GM19238 (cell line): Measurements from ENCODE around the gene IFIH1.
A peak's percentile ranks its signal among the peaks of the same experiment; 100 is the strongest.

ENCODE experiments used
- DNase-seq: peaks from one replicate; pipeline ENCODE4 v3.0.0; 2011; ENCODE audit warnings: low spot score; ENCODE audit not compliant: insufficient read length

The IFIH1 gene

DNA sequence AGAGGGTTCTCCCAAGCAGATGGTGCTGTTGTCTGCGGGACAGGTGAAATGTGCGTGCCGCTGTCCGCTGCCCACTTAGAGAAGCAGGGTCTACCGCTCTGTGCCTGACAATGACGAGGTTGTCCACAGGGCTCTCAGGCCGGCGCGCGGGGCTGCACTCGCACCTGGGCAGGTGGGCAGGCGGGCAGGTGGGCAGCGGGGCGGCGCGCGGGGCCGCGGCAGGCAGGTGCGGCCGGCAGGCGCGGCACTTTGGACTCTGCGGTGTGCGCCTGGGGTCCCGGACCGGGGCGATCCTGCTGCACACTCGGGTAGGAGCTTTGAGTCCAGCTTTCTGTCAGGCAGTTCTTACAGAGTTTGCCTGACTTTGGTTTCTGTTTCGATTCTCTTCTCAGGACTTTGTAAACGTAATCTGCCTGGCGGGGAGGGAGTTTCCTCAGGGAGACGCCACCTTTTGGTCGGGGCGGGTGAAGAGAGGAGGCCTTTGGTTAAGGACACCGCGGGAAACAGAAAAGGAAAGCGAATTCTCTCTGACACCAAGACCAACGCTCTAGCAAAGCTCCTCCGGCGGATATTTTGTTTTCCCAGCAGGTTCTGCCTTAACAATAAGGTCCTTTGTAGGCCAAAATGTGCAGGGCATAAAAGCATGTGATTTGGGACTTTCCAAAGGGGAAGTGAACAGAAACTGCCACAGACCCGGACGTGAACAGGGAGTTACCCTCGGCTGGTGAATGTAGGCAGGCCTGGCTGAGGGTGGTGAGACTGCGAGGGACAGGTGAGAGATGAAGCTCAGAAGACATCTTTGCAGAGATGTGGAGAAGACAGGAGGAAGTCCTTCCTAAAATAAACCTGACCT, at the start of gene IFIH1:
TSS of gene IFIH1 (minus strand) at position 357 of the 853 bp plus-strand sequence. CDS start 377 bp downstream, outside the sequence.
- DNase-seq: peak; percentile 63

DNA sequence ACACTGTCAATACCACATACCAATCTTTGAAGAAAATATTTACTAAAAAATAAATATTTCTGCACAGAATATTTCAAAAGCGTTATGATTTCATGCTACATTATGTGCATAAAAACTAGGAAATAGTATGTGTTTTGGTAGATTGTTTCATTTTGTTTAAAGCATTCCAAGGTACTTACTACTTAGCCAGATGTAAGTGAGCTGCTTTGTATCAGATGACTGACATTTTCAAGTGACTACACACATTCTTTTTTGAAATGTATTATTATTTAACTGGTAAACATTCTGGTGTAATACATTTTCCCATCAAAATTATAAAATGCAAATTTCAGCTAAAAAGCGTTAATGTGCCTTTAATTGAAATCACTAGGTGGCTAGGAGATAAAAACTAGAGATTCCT, 46.9 kb upstream of the IFIH1 start:
- no peak for DNase-seq

DNA sequence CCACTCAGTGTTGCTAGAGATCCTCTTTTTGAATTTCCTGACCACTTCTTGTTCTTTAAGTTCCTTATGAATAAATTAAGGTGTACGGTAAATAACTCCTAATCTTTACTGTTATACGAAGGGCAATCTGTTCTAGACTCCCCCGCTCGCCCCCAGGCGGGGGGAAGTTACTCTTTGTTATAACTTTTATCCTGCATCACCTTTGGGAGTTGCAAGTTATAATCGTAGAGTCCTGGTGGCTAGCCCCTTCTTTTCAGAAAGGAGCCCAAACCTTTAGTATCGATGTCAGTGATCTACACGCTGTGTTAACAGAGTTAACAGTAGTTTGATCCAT, 26.1 kb upstream of the IFIH1 start:
- DNase-seq: no peak

DNA sequence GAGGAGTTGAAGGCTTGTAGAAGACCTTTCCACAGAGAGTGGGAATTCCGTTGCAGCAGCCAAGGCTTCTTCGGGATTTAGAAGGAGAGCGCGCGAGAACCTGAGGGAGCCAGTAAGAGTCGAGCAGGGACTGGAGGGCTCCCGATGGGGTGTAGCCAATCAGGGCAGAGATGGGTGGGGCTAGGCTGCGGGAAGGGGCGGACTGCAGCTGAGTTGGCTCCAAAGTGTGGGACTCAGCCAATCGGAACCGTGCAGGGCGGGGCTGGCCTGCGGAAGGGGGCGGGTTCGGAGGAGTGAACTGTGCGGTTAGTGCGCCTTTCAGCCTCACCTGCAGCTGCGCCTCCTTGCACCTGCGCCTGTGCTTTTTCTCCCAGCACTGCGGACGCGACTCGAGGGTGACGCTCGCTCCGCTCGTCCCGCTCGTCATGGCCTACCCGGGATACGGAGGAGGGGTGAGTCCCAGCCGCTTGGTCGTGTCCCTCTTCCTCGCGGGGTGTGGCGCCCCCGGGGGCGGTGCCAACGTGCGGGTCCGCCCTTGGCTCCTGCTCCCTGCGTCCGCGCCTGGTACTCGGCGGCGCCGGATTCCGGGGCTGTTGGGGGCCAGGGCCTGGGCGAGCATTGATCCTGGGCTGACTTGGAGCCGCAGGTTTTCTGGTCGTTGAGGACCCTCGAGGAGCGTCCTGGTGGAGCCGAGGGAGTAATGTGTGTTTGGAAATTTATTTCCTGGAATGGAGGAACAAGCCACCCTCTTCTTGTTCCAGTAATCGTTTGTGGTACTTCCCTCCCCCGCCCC, 25.5 kb upstream of the IFIH1 start, which contains the start of gene GCA:
TSS of gene GCA (plus strand) at position 309 of the 793 bp plus-strand sequence. CDS start at position 426, 117 bp downstream.
- peak; percentile 74 for DNase-seq

DNA sequence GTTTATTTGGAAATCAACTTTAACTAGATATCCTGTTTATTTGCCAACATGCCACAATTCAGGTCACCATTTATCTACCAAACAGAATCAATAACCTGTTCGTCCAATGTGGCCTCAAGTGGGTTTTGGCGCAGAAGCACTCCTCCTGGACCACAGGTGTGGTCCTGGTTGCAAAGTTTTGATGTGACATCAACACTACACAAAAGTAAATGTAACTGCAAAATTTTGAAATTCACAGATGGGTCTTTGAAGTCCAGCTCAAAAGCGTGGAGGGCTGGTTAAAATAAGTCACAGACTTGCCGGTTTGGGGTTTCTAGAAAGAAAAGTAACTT, 25.0 kb upstream of the IFIH1 start:
- DNase-seq: no peak

DNA sequence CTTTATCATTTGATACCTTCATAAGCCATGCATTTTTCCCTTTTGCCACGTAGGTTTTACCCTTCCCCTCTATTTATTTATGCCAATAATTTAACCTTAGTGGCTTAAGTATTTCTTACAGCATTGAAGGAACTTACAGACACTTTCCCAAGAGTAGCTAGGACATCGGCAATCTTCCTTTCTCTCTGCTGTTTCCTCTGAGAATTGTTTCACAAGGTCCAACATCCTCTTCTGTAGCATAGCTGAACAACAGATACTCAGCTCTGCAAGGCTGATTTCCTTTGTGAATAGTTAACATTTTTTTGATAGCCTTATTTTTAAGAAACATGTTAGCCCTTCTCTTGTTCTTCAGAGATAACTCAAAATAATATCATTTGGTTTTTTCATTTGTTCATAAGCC, 24.4 kb upstream of the IFIH1 start:
- no peak for DNase-seq

DNA sequence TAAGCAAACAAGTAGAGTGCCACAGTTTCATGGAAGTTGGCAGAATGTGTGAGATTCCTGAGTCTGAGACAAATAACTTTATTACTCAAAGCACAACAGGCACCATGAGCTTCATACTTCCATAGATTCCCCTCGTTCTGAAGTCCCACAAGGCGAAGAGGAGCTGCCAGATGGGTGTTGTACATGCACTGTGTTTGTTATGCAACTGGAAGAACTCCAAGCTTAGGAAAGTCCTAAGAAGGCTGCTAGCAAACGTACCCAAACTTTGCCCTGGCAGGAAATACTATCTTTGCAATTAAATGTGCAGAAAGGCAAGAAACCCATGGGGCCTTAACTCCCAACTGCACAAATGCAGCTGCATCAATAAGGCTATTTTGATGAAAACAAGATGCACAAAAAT, 23.8 kb upstream of the IFIH1 start:
- DNase-seq: no peak

DNA sequence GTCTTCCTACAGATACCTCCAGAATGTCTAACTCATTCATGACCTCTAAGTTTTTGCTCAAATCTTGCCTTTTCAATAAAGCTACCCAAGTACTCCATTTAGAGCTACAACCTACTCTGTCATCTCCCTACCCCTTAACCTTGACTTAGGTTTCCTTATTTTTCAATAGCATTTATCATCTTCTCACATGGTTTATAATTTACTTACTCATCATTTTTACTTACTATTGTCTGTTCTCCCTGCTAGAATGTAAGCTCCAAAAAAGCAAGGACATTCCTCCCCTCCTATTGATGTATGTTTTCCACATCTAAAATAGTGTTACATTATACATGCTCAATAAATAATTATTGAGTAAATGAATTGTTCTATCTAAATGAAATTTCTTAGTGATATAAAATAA, 22.3 kb upstream of the IFIH1 start:
- DNase-seq: no peak

DNA sequence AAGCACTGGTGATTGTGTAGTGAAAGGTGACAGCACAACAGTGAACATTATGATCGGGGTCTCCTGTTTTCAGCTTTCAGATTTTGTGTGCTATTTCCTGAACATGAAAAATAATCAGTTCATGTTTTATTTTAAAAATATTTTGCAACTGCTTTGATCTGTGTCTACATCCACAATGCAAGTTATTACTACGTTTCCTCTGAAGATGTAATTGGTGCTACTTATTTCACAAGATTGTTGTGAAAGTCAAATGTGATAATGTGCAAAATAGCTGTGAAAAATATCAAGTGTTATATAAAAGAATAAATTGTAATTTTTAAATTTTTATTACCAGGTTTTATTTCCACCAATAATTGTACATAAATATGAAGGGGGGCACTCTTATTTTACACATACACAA, 19.4 kb upstream of the IFIH1 start:
- DNase-seq: no peak

DNA sequence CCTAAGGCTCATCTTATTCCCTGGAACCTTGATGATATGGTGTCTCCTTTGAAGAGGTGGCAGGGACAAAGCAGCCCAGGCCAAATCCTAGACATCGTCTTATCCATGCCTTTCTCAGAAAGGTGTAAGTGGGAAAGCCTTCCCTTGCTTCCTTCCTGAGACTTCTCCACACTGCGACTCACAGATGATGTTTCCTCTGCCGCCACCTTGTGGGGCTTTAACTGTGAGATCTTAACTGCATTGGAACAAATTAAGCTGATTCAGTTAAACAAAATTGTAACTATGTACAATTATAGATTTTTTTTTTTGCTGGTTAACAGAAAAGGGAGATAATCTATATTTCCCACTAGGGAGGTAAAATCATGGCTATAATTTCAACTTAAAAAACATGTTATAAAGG, 15.5 kb upstream of the IFIH1 start:
- DNase-seq: no peak

DNA sequence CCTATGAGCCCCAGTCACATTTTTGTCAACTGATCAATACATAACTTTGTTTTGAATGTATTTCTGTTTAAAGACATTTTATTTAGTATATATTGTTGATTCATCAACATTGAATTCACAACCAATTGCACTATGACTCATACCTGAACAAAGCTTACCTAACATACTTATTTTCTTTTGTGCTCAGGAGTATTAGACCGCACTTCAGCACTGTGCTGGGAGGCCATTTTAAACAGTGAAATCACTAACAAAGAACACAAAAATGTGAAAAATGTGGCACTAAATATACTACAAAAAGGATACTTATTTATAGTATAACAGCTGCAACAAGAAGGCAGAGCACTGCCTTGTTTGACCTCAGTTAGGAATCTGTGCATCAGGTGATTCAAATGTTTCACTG, 12.4 kb upstream of the IFIH1 start:
- no peak for DNase-seq

DNA sequence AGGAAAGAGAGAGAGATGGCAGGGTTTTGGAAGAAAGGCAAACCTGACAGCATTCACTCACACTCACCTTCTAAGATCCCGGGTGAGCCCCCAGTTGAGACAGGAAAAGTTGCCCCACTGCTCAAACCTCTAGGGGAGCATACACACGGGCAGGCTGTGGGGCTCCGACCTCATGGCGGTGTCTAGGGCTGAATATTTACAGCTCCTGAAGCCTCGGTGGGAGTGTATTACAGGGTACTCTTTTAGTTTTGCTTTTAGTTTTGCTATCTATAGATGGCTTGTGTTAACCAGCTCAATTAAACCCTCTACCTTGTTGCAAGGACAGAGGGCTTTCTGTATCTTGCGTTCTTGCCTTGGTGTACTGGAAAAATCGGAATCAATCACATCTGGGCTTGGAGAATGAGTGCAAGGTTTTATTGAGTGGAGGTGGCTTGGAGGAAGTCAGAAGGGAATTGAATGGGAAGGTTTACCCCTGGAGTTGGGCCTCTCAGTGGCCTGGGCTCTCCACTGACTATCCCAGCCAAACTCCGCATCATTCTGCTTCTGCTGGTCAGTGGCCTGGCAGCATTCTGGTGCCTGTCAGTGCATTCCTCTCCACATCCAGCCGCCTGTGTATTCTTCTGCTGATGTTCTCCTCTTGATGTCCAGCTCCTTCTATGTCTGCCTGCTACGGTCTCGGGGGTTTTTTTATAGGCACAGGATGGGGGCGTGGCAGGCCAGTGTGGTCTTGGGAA, 10.1 kb upstream of the IFIH1 start:
- no peak for DNase-seq

DNA sequence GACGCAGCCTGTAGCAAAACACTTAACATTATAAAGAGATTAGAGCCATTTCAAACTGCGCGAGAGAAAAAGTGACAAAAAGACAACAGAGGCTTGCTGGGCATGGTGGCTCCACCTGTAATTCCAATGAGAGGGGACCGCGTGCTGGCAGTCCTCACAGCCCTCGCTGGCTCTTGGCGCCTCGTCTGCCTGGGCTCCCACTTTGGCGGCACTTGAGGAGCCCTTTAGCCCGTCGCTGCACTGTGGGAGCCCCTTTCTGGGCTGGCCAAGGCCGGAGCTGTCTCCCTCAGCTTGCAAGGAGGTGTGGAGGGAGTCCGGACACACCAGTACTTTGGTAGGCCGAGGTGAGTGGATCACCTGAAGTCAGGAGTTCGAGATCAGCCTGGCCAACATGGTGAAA, 9.3 kb upstream of the IFIH1 start:
- DNase-seq: no peak

DNA sequence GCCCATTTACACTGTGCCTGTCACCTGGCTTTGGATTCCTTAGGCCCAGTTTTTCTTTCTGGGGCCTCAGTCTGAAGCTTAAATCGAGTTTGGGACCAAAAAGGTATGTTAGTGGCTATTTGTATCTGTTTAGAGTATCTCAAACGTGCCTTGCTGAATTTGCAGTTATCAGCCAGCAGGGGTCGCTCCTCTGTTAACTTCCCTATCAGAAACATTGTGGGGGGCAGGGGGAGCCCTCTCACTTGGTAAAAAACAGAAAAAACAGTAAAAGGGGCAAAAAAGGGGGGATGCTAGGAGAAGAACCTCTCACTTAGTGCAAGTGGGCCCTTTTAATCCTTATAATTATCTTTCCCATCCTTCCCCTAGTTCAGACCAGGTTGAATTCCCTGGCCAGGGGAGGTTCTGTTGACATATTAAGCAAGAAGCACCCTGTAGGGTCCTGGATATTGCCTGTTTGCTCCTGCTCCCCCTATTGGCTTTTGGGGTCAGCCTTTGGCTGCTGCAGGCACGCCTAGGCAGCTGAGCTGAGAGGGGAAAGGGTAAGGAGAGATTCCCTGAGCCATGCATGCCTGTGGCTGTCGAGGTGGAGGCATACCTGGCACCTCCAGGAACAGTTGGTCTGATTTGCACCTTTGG, 8.8 kb upstream of the IFIH1 start:
- no peak for DNase-seq

DNA sequence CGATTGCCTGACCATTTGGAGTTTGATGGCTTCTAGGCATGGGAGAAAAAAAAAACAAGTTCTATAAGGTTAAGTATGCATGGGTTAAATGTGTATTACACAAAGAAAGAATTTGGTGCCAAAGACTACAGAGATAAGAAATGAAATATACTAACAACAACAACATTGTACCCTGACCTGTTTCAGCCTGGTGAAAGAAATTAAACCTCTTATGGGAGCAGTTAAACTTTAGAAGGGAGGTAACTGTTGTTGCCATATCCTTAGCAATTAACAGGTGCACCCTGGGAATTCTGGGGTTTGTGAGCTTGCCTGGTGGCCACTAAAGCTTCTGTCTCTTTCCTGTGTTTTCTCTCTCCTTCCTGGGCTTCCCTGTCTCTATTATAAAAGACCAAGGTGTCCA, 6.5 kb upstream of the IFIH1 start:
- DNase-seq: no peak

DNA sequence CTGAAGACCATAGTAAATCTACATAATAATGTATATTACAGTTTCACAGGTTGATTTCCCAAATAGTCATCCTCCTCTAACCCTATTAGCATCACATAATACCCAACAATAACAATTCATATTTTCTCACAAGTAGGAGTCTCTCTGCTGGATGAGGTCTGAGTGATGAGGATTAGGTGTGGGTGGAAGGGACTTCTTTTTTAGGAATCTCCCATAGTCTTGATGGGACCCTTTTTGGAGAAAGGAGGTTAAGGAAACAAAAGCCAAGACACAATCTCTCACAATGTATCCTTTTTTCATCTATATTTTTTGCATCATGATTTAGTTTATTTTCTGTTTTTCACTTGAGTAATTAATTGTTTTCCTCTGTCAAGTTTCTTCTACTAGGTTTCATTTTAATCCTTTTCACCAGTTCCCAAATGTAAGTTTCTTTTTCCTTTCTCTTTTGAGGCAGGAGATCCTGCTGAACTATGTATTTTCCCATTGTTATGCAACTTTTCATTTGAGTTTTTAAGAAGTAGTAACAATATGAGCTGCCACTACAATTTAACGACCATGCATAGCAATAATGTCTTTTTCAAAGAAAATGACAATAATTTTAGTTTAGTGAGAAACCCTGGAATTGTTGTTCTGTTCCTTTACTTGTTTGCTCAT, 2.5 kb upstream of the IFIH1 start:
- DNase-seq: no peak

DNA sequence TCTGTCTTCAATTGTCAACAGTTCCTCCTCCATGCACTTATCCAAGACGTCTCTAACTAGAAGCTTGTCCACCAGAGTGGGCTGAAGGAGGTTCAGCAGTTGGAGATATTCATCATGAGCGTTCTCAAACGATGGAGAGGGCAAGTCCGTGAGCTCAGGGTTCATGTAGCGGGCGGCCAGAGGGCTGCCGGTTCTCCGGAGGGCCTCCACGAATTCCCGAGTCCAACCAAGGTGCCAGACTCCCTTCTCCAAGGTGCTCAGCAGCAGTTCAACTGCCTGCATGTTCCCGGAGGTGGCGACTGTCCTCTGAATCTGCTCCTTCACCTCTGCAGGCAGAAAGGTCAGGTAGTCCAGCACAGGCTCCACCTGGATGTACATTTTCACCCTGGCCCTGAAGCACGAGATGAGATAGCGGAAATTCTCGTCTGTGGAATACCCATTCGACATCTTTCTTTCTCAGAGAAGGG, 590 bp downstream of the IFIH1 start:
- peak; percentile 12 for DNase-seq

DNA sequence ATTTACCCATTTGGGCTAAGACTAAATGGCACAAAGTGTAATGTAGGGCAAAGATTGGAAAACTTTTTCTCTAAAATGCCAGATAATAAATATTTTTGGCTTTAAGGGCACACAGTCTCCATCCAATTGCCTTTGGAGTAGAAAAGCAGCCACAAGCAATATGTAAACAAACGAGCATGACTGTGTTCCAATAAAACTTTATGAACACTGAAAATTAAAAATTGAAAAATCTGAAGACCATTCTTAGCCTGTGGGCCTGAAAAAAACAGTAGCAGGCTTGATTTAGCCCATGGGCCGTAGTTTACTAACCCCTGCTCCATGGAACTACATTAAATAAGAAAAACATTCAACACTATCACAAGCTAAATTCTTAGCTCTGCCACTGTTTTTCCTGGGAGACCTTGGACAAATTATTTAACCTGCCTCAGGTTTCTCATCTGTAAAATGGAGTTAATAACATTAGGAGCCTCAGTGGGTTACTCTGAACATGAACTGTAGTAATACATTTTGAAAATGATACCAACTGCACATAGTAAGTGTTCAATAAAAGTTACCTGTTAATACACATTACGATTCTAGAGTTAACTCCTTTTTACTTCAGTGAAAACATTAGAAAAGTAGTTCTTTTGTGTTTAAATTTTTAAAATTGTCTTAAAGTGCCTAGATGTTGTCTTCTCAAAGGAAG, 1.3 kb downstream of the IFIH1 start:
- DNase-seq: no peak

DNA sequence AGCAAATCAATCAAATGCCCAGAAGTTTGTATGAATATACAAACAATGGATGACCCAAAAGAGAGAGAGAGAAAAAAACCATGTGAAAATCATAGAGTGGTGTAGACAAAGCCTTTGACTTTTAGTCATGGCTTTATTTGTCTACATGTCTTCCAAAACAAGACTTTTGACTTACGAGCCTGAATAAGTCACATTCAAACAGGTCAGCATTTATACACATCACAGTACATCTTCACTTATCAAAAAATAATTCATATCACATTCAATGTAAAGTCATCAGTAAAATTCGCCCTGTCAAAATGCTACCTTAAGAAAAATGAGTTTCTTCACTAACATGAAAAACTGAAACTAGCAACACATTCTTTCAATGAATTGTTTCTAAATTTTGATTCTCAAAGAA, 1.9 kb downstream of the IFIH1 start:
- no peak for DNase-seq

DNA sequence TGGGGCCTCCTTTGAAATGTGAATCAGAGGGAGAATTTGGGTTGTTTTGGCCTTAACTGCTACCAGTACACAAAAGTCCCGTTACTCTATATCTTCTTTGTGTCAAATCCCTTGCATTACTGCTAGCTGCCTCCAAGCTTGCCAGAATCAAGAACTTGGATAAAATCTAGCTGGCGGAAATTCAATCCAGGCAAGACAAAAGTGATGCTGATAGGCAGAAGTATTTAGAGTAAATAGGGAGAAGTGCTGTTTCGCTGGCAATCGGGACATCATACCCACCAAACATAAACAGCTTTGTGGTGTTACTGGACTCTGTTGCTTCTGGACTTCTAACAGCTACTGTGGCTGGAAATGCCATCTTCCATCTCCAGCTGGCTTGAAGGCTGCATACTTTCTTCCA, 2.5 kb downstream of the IFIH1 start:
- DNase-seq: no peak
